ENCODE results near the gene SSBP2.

SSBP2 gene

GRCh38 chr5:81763294-81763928 lies 12.5 kb upstream of the SSBP2 start:
- DNase-seq = no peak
- Mint-ChIP-seq H3K36me3 (ENCODE audit: low read depth) (no peaks in the 10 kb centered on the region), H3K4me1 (peaks cover 43% of the 10 kb centered on the region), H3K27ac (no peak overlapping the region), H3K4me3 (no peak overlapping the region), H3K9me3 (no peaks in the 10 kb centered on the region), H3K27me3 (ENCODE audit: low read depth, poor library complexity) (no peaks in the 10 kb centered on the region)
- no peak for TF ChIP-seq CTCF (IDR thresholded peaks at IDR 0.05)

GRCh38 chr5:81762853-81763252 lies 12.0 kb upstream of the SSBP2 start:
- H3K27me3 Mint-ChIP-seq (ENCODE audit: low read depth, poor library complexity) = peaks cover 1% of the 10 kb centered on the region
- no peak overlapping the region for H3K4me3 Mint-ChIP-seq
- no peak for DNase-seq
- TF ChIP-seq CTCF (IDR thresholded peaks at IDR 0.05) = no peak
- no peaks in the 10 kb centered on the region for H3K9me3 Mint-ChIP-seq
- no peaks in the 10 kb centered on the region for H3K36me3 Mint-ChIP-seq (ENCODE audit: low read depth)
- peaks cover 40% of the 10 kb centered on the region for H3K4me1 Mint-ChIP-seq
- no peak overlapping the region for H3K27ac Mint-ChIP-seq

- no peak for DNase-seq
- no peak overlapping the region for H3K27ac Mint-ChIP-seq
- H3K27me3 Mint-ChIP-seq (ENCODE audit: low read depth, poor library complexity) = peaks cover 3% of the 10 kb centered on the region
- peaks cover 36% of the 10 kb centered on the region for H3K4me1 Mint-ChIP-seq
- no peak overlapping the region for H3K4me3 Mint-ChIP-seq
- TF ChIP-seq CTCF (IDR thresholded peaks at IDR 0.05) = no peak
- no peaks in the 10 kb centered on the region for H3K36me3 Mint-ChIP-seq (ENCODE audit: low read depth)
- no peaks in the 10 kb centered on the region for H3K9me3 Mint-ChIP-seq
Measured at GRCh38 chr5:81762401-81762800, 11.5 kb upstream of the SSBP2 start.

- Mint-ChIP-seq H3K27me3 (ENCODE audit: low read depth, poor library complexity) (peaks cover 3% of the 10 kb centered on the region), H3K9me3 (no peaks in the 10 kb centered on the region), H3K27ac (no peak overlapping the region), H3K36me3 (ENCODE audit: low read depth) (no peaks in the 10 kb centered on the region), H3K4me3 (no peak overlapping the region), H3K4me1 (peaks cover 31% of the 10 kb centered on the region)
- no peak for DNase-seq
- TF ChIP-seq CTCF (IDR thresholded peaks at IDR 0.05) = no peak
Measured at GRCh38 chr5:81761970-81762369, 11.1 kb upstream of the SSBP2 start.

GRCh38 chr5:81761270-81761669 lies 10.4 kb upstream of the SSBP2 start:
- no peak for DNase-seq
- Mint-ChIP-seq H3K9me3 (no peaks in the 10 kb centered on the region), H3K4me3 (no peak overlapping the region), H3K36me3 (ENCODE audit: low read depth) (no peaks in the 10 kb centered on the region), H3K27me3 (ENCODE audit: low read depth, poor library complexity) (peaks cover 3% of the 10 kb centered on the region), H3K27ac (no peak overlapping the region), H3K4me1 (peaks cover 30% of the 10 kb centered on the region)
- no peak for TF ChIP-seq CTCF (IDR thresholded peaks at IDR 0.05)

- Mint-ChIP-seq H3K9me3 (no peaks in the 10 kb centered on the region), H3K27me3 (ENCODE audit: low read depth, poor library complexity) (peaks cover 3% of the 10 kb centered on the region), H3K4me1 (peaks cover 37% of the 10 kb centered on the region), H3K36me3 (ENCODE audit: low read depth) (no peaks in the 10 kb centered on the region), H3K27ac (no peak overlapping the region), H3K4me3 (no peak overlapping the region)
- no peak for DNase-seq
- TF ChIP-seq CTCF (IDR thresholded peaks at IDR 0.05) = no peak
Measured at GRCh38 chr5:81760521-81760920, 9.6 kb upstream of the SSBP2 start.

Measured in nephron progenitor cell (in vitro differentiated cells).